Fibroblast of villous mesenchyme (primary cell): Measurements from ENCODE around the gene RERE. TPM values are rescaled to one million over a fixed set of nuclear protein-coding genes. Genes with fewer than 3 reads are reported as not detected.
A peak's percentile ranks its signal among the peaks of the same experiment; 100 is the strongest.

Experiments used
- DNase-seq: peaks from one replicate; pipeline ENCODE4 v3.0.0-alpha.2; 2010; ENCODE audit warnings: low read depth
- H3K4me3 ChIP-seq: 2 replicates; pipeline ENCODE4 v1.5.1; 2011; ENCODE audit warnings: low read depth, mild to moderate bottlenecking, low read length
- total RNA-seq: library from RNA; depleted of rRNA; stranded (reverse); fragments of >200 nt; gene quantifications from 2 replicates; pipeline ENCODE4 v1.2.3, GENCODE V29; 2012
- TF ChIP-seq, protein P1 (sequence below): IDR thresholded peaks from 2 replicates; pipeline ENCODE4 v1.5.1; 2012; ENCODE audit warnings: low read depth, mild to moderate bottlenecking, low read length; ENCODE audit not compliant: insufficient read depth

RERE gene
- total RNA-seq, 1 donor = 51.4 TPM

- H3K4me3 ChIP-seq = no peak overlapping the region
- DNase-seq = no peak
- TF ChIP-seq, protein P1, sequence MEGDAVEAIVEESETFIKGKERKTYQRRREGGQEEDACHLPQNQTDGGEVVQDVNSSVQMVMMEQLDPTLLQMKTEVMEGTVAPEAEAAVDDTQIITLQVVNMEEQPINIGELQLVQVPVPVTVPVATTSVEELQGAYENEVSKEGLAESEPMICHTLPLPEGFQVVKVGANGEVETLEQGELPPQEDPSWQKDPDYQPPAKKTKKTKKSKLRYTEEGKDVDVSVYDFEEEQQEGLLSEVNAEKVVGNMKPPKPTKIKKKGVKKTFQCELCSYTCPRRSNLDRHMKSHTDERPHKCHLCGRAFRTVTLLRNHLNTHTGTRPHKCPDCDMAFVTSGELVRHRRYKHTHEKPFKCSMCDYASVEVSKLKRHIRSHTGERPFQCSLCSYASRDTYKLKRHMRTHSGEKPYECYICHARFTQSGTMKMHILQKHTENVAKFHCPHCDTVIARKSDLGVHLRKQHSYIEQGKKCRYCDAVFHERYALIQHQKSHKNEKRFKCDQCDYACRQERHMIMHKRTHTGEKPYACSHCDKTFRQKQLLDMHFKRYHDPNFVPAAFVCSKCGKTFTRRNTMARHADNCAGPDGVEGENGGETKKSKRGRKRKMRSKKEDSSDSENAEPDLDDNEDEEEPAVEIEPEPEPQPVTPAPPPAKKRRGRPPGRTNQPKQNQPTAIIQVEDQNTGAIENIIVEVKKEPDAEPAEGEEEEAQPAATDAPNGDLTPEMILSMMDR = no peak
Observed at GRCh38 chr1:8519167-8519566, 298.3 kb downstream of the RERE start.

GRCh38 chr1:8518490-8518801, 299.0 kb downstream of the RERE start:
- no peak for DNase-seq
- TF ChIP-seq, protein P1 = no peak
- H3K4me3 ChIP-seq = no peak overlapping the region

- TF ChIP-seq, protein P1 = no peak
- H3K4me3 ChIP-seq = no peak overlapping the region
- peak; percentile 48 for DNase-seq
Observed at GRCh38 chr1:8517661-8518489, 299.6 kb downstream of the RERE start.

GRCh38 chr1:8516793-8517556, 300.5 kb downstream of the RERE start:
- H3K4me3 ChIP-seq = no peak overlapping the region
- DNase-seq = peak; percentile 47
- TF ChIP-seq, protein P1 = no peak

DNA sequence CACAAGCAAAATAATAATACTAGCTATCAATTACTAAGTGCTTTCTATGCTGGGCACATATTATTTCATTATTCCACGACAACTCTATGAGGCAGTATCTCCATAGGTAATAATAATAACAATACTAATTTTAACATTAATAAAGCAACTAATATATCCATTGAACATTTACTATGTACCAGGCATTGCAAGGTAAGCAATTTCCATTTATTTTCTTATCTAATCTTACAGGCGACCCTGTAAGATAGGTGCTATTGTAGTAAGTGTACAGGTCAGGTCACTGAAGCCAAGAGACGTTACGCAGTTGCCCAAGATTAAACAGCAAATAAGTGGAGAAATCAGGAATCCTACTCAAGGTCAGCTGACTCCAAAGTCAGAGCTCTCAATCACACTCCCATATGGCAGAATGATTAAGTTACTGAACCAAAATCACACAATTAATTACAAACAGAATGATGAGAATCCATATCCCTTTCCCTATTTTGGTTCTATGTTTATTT, 301.1 kb downstream of the RERE start:
- DNase-seq = no peak
- TF ChIP-seq, protein P1 = no peak
- no peak overlapping the region for H3K4me3 ChIP-seq

- H3K4me3 ChIP-seq = no peak overlapping the region
- TF ChIP-seq, protein P1 = no peak
- DNase-seq = no peak
Observed at GRCh38 chr1:8512504-8512903, 304.9 kb downstream of the RERE start.
